ENCODE results near the gene CHIA. TPM values are rescaled to one million over a fixed set of nuclear protein-coding genes. Genes with fewer than 3 reads are reported as not detected.

Gene CHIA
- total and polyA plus RNA-seq, 2 of the 4 experiments (the other 2 are of a cell fraction), result not detected

DNA sequence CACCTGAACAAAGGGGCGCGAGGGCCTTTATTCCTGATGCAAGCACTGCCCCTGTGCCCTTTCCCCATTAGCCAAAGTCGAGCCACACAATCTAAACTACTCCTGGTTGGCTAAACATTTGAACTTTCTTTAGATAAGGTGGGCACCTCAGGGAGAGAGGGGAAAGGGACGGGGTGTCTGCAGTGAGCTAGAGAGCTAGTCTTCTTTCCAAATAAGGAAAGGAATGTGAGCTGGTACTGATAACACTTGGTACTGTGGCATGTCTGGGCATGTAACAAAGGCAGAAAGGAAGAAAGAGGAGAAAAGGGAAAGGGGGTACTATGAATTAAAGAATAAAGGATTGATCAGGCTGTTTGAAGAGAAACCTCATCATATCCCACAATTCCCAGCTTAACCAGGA, 74.0 kb downstream of the CHIA start:
- Histone ChIP-seq H3K4me1 (ENCODE audit: control insufficient read depth, insufficient read depth, low read length) (no peaks in the 10 kb centered on the region; the same call in 1 of the 2 replicates), H3K14ac (replicated peaks; ENCODE audit: low read depth, low read length) (peak overlapping the region; percentile 96), H3K9me3 (ENCODE audit: control insufficient read depth, insufficient read depth, low read length) (no peaks in the 10 kb centered on the region), H3K4ac (ENCODE audit: low read depth, low read length) (peak overlapping the region; percentile 90), H3K9me1 (ENCODE audit: insufficient read depth, low read length) (no peaks in the 10 kb centered on the region), H3K27me3 (ENCODE audit: control insufficient read depth, insufficient read depth, low read length) (peaks cover 7% of the 10 kb centered on the region), H3K79me1 (ENCODE audit: low read depth in 1 of 2, low read length in 2 of 2) (no peaks in the 10 kb centered on the region), H2BK15ac (ENCODE audit: low read depth, low read length) (0 out of 3 replicates have a peak overlapping the region, but pooled peaks have one; percentile 64), H4K5ac (ENCODE audit: low read depth, low read length) (peak overlapping the region; percentile 96), H4K8ac (ENCODE audit: low read depth in 2 of 2, low read length in 2 of 2) (peak overlapping the region; percentile 89 to 95; a peak in 3 of 4 replicates), H2AK5ac (ENCODE audit: low read depth, low read length) (peak overlapping the region; percentile 24; the same call in 1 of the 2 replicates), H3K4me2 (ENCODE audit: low read depth, low read length) (no peak overlapping the region), H4K91ac (ENCODE audit: insufficient read depth, low read depth, low read length) (peak overlapping the region; percentile 93), H2AFZ (replicated peaks; ENCODE audit: low read length, poor library complexity) (peak overlapping the region; percentile 61), H3K36me3 (ENCODE audit: control insufficient read depth, insufficient read depth, low read length) (no peaks in the 10 kb centered on the region), H3K27ac (ENCODE audit: insufficient read depth, low read length) (peak overlapping the region; percentile 71; the same call in 1 of the 2 replicates), H4K20me1 (ENCODE audit: insufficient read depth, low read length) (no peaks in the 10 kb centered on the region), H3K56ac (ENCODE audit: extremely low read depth, insufficient read depth, low read length) (no peak overlapping the region; the same call in 1 of the 2 replicates), H3K9ac (ENCODE audit: low read depth, low read length) (no peak overlapping the region; the same call in 1 of the 2 replicates), H2BK120ac (ENCODE audit: low read depth, low read length) (peak overlapping the region; percentile 99), H3K23ac (ENCODE audit: low read depth, low read length) (peak overlapping the region; percentile 87; the same call in 1 of the 2 replicates), H2AK9ac (replicated peaks; ENCODE audit: low read depth, low read length, poor library complexity) (no peak overlapping the region), H3K4me3 (ENCODE audit: insufficient read depth, low read depth, low read length) (no peak overlapping the region), H2BK5ac (ENCODE audit: low read depth, low read length, poor library complexity, severe bottlenecking) (peak overlapping the region; percentile 100), H3K18ac (ENCODE audit: low read depth, low read length) (peak overlapping the region; percentile 100), H2BK20ac (ENCODE audit: low read depth, low read length) (peak overlapping the region; percentile 100)
- DNase-seq, result no peak
- in situ Hi-C loops (cut with MboI; ENCODE audit: low sequenced_read_pairs), result no loop called here
- 13% methylated on average over 1 of the region's 4 CpGs; no CpG with 5 or more reads in 1 of the 2 experiments for whole genome bisulfite sequencing, 2 experiments (ENCODE audit: extremely low coverage in 2 of 2, insufficient read length in 1 of 2)
- TF ChIP-seq MAFK (IDR thresholded peaks at IDR 0.05; ENCODE audit: low read depth, low read length) (no peak), BHLHE40 (IDR thresholded peaks at IDR 0.05; ENCODE audit: low read depth, low read length) (no peak), RFX5 (IDR thresholded peaks at IDR 0.05; ENCODE audit: low read depth, low read length) (no peak), CEBPB (IDR thresholded peaks at IDR 0.05; ENCODE audit: low read depth, low read length) (no peak), MAZ (IDR thresholded peaks at IDR 0.05; ENCODE audit: borderline replicate concordance, low read depth, low read length) (no peak), RAD21 (IDR thresholded peaks at IDR 0.05; ENCODE audit: low read length) (no peak), NFE2L2 (IDR thresholded peaks at IDR 0.05; ENCODE audit: low read depth, low read length) (no peak), RCOR1 (IDR thresholded peaks at IDR 0.05; ENCODE audit: insufficient replicate concordance, low read length) (no peak), CHD1 (IDR thresholded peaks at IDR 0.05; ENCODE audit: low read depth, low read length) (no peak), POLR2A (IDR thresholded peaks at IDR 0.05; ENCODE audit: low read depth, low read length) (no peak), FOS (IDR thresholded peaks at IDR 0.05; ENCODE audit: low read depth, low read length) (no peak), MXI1 (IDR thresholded peaks at IDR 0.05; ENCODE audit: borderline replicate concordance, low read depth, low read length) (no peak)
- TF ChIP-seq, protein P1, sequence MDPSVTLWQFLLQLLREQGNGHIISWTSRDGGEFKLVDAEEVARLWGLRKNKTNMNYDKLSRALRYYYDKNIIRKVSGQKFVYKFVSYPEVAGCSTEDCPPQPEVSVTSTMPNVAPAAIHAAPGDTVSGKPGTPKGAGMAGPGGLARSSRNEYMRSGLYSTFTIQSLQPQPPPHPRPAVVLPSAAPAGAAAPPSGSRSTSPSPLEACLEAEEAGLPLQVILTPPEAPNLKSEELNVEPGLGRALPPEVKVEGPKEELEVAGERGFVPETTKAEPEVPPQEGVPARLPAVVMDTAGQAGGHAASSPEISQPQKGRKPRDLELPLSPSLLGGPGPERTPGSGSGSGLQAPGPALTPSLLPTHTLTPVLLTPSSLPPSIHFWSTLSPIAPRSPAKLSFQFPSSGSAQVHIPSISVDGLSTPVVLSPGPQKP (IDR thresholded peaks at IDR 0.05; ENCODE audit: borderline replicate concordance, low read depth, low read length), result no peak
- TF ChIP-seq, protein P2, sequence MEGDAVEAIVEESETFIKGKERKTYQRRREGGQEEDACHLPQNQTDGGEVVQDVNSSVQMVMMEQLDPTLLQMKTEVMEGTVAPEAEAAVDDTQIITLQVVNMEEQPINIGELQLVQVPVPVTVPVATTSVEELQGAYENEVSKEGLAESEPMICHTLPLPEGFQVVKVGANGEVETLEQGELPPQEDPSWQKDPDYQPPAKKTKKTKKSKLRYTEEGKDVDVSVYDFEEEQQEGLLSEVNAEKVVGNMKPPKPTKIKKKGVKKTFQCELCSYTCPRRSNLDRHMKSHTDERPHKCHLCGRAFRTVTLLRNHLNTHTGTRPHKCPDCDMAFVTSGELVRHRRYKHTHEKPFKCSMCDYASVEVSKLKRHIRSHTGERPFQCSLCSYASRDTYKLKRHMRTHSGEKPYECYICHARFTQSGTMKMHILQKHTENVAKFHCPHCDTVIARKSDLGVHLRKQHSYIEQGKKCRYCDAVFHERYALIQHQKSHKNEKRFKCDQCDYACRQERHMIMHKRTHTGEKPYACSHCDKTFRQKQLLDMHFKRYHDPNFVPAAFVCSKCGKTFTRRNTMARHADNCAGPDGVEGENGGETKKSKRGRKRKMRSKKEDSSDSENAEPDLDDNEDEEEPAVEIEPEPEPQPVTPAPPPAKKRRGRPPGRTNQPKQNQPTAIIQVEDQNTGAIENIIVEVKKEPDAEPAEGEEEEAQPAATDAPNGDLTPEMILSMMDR (conservative IDR thresholded peaks at IDR 0.05; ENCODE audit: low read depth, low read length), result no peak
- TF ChIP-seq, protein P3, sequence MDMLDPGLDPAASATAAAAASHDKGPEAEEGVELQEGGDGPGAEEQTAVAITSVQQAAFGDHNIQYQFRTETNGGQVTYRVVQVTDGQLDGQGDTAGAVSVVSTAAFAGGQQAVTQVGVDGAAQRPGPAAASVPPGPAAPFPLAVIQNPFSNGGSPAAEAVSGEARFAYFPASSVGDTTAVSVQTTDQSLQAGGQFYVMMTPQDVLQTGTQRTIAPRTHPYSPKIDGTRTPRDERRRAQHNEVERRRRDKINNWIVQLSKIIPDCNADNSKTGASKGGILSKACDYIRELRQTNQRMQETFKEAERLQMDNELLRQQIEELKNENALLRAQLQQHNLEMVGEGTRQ (IDR thresholded peaks at IDR 0.05; ENCODE audit: low read depth, low read length), result no peak
- ATAC-seq (ENCODE audit: low read depth), result peak; percentile 61
- ChIA-PET CTCF (no interaction called here), POLR2A (ENCODE audit: unreplicated experiment) (no interaction called here)
- dilution Hi-C loops (cut with HindIII; ENCODE audit: low sequenced_read_pairs, unreplicated experiment), result no loop called here
- intact Hi-C loops (cut with micrococcal nuclease), result no loop called here
- no TSS peak for BruUV-seq (replicated peaks)
